HepG2 (cell line): ENCODE measurements around the gene ULK4. TPM values are rescaled to one million over a fixed set of nuclear protein-coding genes. Genes with fewer than 3 reads are reported as not detected.
A peak's percentile ranks its signal among the peaks of the same experiment; 100 is the strongest.

ENCODE experiments used
- GFI1 ChIP-seq: sonication (generic); formaldehyde crosslinking; IDR thresholded peaks from 2 replicates; pipeline ENCODE4 v1.5.0; 2020; ENCODE audit warnings: missing genetic modification reagents, mild to moderate bottlenecking, borderline replicate concordance
- GMEB2 ChIP-seq: IDR thresholded peaks from 2 replicates; pipeline ENCODE4 v1.6.1; 2016; ENCODE audit warnings: missing biosample characterization, missing genetic modification reagents, low read depth
- GRHL1 ChIP-seq: sonication (generic); formaldehyde crosslinking; conservative IDR thresholded peaks from 2 replicates; pipeline ENCODE4 v1.8.0; 2022; ENCODE audit warnings: missing genetic modification reagents
- GTF3A ChIP-seq: sonication (generic); formaldehyde crosslinking; conservative IDR thresholded peaks from 2 replicates; pipeline ENCODE4 v1.4.0; 2020; ENCODE audit warnings: mild to moderate bottlenecking, missing genetic modification reagents
- GZF1 ChIP-seq: sonication (generic); formaldehyde crosslinking; IDR thresholded peaks from 2 replicates; pipeline ENCODE4 v1.5.1; 2020; ENCODE audit warnings: mild to moderate bottlenecking, missing genetic modification reagents
- HMGA1 ChIP-seq: sonication (generic); formaldehyde crosslinking; conservative IDR thresholded peaks from 2 replicates; pipeline ENCODE4 v1.4.0; 2020; ENCODE audit warnings: missing genetic modification reagents
- HNRNPH1 ChIP-seq: fragments of 200-400 bp; formaldehyde crosslinking; optimal IDR thresholded peaks from 2 replicates; pipeline ENCODE3; 2017; ENCODE audit warnings: mild to moderate bottlenecking, low read depth, low read length
- IRF9 ChIP-seq: sonication (generic); formaldehyde crosslinking; IDR thresholded peaks from 2 replicates; pipeline ENCODE4 v1.8.0; 2022; ENCODE audit warnings: missing genetic modification reagents, mild to moderate bottlenecking, borderline replicate concordance
- KLF16 ChIP-seq, 2 experiments: sonication (generic) in 1 of 2; formaldehyde crosslinking in 1 of 2; IDR thresholded peaks; 2 replicates each; pipeline versions ENCODE4 v1.6.1 to v1.8.0; 2016 to 2023; ENCODE audit warnings: missing genetic modification reagents in 2 of 2, missing compliant biosample characterization in 1 of 2
- KLF6 ChIP-seq: IDR thresholded peaks from 2 replicates; pipeline ENCODE4 v1.8.0; 2016; ENCODE audit warnings: missing biosample characterization, missing genetic modification reagents
- MLXIP ChIP-seq: sonication (generic); formaldehyde crosslinking; IDR thresholded peaks from 2 replicates; pipeline ENCODE4 v1.9.0; 2021; ENCODE audit warnings: missing genetic modification reagents, borderline replicate concordance
- NR2F6 ChIP-seq, 2 experiments: IDR thresholded peaks; 2 replicates each; pipeline ENCODE4 v1.6.1; 2016; ENCODE audit warnings: antibody characterized with exemption in 1 of 2, mild to moderate bottlenecking in 1 of 2
- REPIN1 ChIP-seq: sonication (generic); formaldehyde crosslinking; IDR thresholded peaks from 2 replicates; pipeline ENCODE4 v1.8.0; 2022; ENCODE audit warnings: missing genetic modification reagents, low read depth, mild to moderate bottlenecking, borderline replicate concordance
- SMAD3 ChIP-seq: sonication (generic); formaldehyde crosslinking; IDR thresholded peaks from 2 replicates; pipeline ENCODE4 v1.4.0; 2020; ENCODE audit warnings: missing genetic modification reagents
- TGIF2 ChIP-seq: IDR thresholded peaks from 2 replicates; pipeline ENCODE4 v1.6.1; 2016; ENCODE audit warnings: control low read depth, missing compliant biosample characterization
- ZNF230 ChIP-seq: sonication (generic); formaldehyde crosslinking; IDR thresholded peaks from 2 replicates; pipeline ENCODE4 v1.4.0; 2020; ENCODE audit warnings: mild to moderate bottlenecking, missing genetic modification reagents
- ZNF33A ChIP-seq: sonication (generic); formaldehyde crosslinking; IDR thresholded peaks from 2 replicates; pipeline ENCODE4 v1.5.1; 2020; ENCODE audit warnings: missing genetic modification reagents, mild to moderate bottlenecking, moderate library complexity, borderline replicate concordance
- ZNF563 ChIP-seq: sonication (generic); formaldehyde crosslinking; IDR thresholded peaks from 2 replicates; pipeline ENCODE4 v1.8.0; 2022; ENCODE audit warnings: mild to moderate bottlenecking, moderate library complexity, missing genetic modification reagents
- ZNF605 ChIP-seq: sonication (generic); formaldehyde crosslinking; IDR thresholded peaks from 2 replicates; pipeline ENCODE4 v1.8.0; 2022; ENCODE audit warnings: mild to moderate bottlenecking, missing genetic modification reagents
- ZNF629 ChIP-seq: sonication (generic); formaldehyde crosslinking; conservative IDR thresholded peaks from 2 replicates; pipeline ENCODE4 v1.5.0; 2020; ENCODE audit warnings: missing genetic modification reagents
- ZNF7 ChIP-seq: IDR thresholded peaks from 2 replicates; pipeline ENCODE4 v1.6.1; 2016; ENCODE audit warnings: missing biosample characterization, missing genetic modification reagents
- ZNF775 ChIP-seq: sonication (generic); formaldehyde crosslinking; IDR thresholded peaks from 2 replicates; pipeline ENCODE4 v1.4.0; 2020; ENCODE audit warnings: missing genetic modification reagents, mild to moderate bottlenecking, moderate library complexity, borderline replicate concordance
- ZNF850 ChIP-seq: sonication (generic); formaldehyde crosslinking; conservative IDR thresholded peaks from 2 replicates; pipeline ENCODE4 v1.9.0; 2021; ENCODE audit warnings: mild to moderate bottlenecking, missing genetic modification reagents
- polyA plus RNA-seq, 8 experiments: library from polyadenylated mRNA; depleted of rRNA in 3 of 8; stranded (reverse) in 7 of 8; unstranded in 1 of 8; fragments of >200 nt; fragmentation: Illumina TruSeq in 4 of 8; extraction: Trizol in 4 of 8; gene quantifications; 2 replicates each; pipeline versions ENCODE4 v1.2.1 to v1.2.3, GENCODE V29; 2011 to 2016; ENCODE audit warnings: low read depth in 4 of 8, missing spikeins in 1 of 8, mixed read lengths in 1 of 8; ENCODE audit not compliant: insufficient read depth in 1 of 8
- total RNA-seq, 5 experiments: library from RNA; depleted of rRNA; stranded (reverse); fragments of >200 nt; fragmentation: Illumina TruSeq; extraction: Trizol; gene quantifications; 2 replicates each; pipeline ENCODE4 v1.2.3, GENCODE V29; 2016; ENCODE audit warnings: low read depth in 1 of 5

The ULK4 gene
- total and polyA plus RNA-seq, 2 of the 13 experiments (the other 11 are each of a cell fraction or from before 2014, with no cell fraction given) = 6.7 to 11.8 TPM

GRCh38 chr3:41267975-41268640 lies 693.8 kb downstream of the ULK4 start (continued):
- 0 out of 2 replicates have a peak, but pooled peaks have one; percentile 73 for TF ChIP-seq REPIN1
- TF ChIP-seq ZNF33A (CRISPR knock-in tag) = no peak
- 0 out of 2 replicates have a peak, but pooled peaks have one; percentile 12 for TF ChIP-seq ZNF629 (CRISPR knock-in tag)
- no peak for TF ChIP-seq GZF1
- TF ChIP-seq GRHL1 = no peak
- TF ChIP-seq KLF6 (CRISPR knock-in tag) = peak; percentile 79
- 0 out of 2 replicates have a peak, but pooled peaks have one; percentile 41 for TF ChIP-seq GMEB2 (CRISPR knock-in tag)
- TF ChIP-seq ZNF563 (CRISPR knock-in tag) = no peak
- TF ChIP-seq HNRNPH1 = no peak
- 0 out of 2 replicates have a peak, but pooled peaks have one; percentile 58 for TF ChIP-seq ZNF605 (CRISPR knock-in tag)
- TF ChIP-seq HMGA1 (CRISPR knock-in tag) = no peak
- TF ChIP-seq ZNF850 (CRISPR knock-in tag) = no peak
- TF ChIP-seq TGIF2 (CRISPR knock-in tag) = peak; percentile 76; the same call in 1 of the 2 replicates
- no peak for TF ChIP-seq ZNF775 (CRISPR knock-in tag)
- peak; percentile 72; the same call in 1 of the 2 replicates for TF ChIP-seq GTF3A (CRISPR knock-in tag)
- TF ChIP-seq GFI1 (CRISPR knock-in tag) = no peak; the same call in 1 of the 2 replicates
- no peak for TF ChIP-seq MLXIP (CRISPR knock-in tag)
- peak; percentile 79 for TF ChIP-seq ZNF230 (CRISPR knock-in tag)
- TF ChIP-seq ZNF7 (CRISPR knock-in tag) = no peak; the same call in 1 of the 2 replicates
- TF ChIP-seq NR2F6 (IDR thresholded peaks at IDR 0.05) = no peak
- TF ChIP-seq NR2F6 (CRISPR knock-in tag; IDR thresholded peaks at IDR 0.05) = peak; percentile 80
- peak; percentile 79; the same call in 1 of the 2 replicates for TF ChIP-seq IRF9
- TF ChIP-seq SMAD3 (CRISPR knock-in tag) = peak; percentile 96
- peak in 1 of 2 experiments; percentile 80; a peak in 2 of 4 replicates for TF ChIP-seq KLF16 (CRISPR knock-in tag; IDR thresholded peaks at IDR 0.05)
